ENCODE measurements around the gene PUM1. TPM values are rescaled to one million over a fixed set of nuclear protein-coding genes. Genes with fewer than 3 reads are reported as not detected.
"Not testable (repeated sequence)": the region's sequence is repeated elsewhere in the genome, so short reads cannot be mapped to it uniquely, and the experiment has no call there.

Gene PUM1
- total RNA-seq, 1 donor from 2014 or later: 137 TPM

GRCh38 chr1:30952098-30952497, 113.4 kb downstream of the PUM1 start:
- Mint-ChIP-seq H3K36me3 (ENCODE audit: low read depth) (peaks cover 84% of the 10 kb centered on the region), H3K9me3 (no peaks in the 10 kb centered on the region), H3K27me3 (no peaks in the 10 kb centered on the region), H3K27ac (no peak overlapping the region), H3K4me3 (no peak overlapping the region), H3K4me1 (peaks cover 4% of the 10 kb centered on the region)
- ATAC-seq (ENCODE audit: low read depth): no peak
- no peak for DNase-seq
- no peak for TF ChIP-seq CTCF (IDR thresholded peaks at IDR 0.05)
- ChIA-PET POLR2A (interaction anchor here (0.5 kb wide), 1 partner anchor 207 kb away, joined by 4 read pairs; no protein-coding TSS in a partner anchor), CTCF (no interaction called here)
- intact Hi-C loops (cut with micrococcal nuclease): no loop called here

GRCh38 chr1:30950700-30951099, 114.8 kb downstream of the PUM1 start:
- no peak overlapping the region for H3K27ac Mint-ChIP-seq
- ChIA-PET POLR2A (no interaction called here), CTCF (no interaction called here)
- no peak for DNase-seq
- no peaks in the 10 kb centered on the region for H3K27me3 Mint-ChIP-seq
- H3K4me3 Mint-ChIP-seq: no peak overlapping the region
- no peaks in the 10 kb centered on the region for H3K9me3 Mint-ChIP-seq
- no peak for ATAC-seq (ENCODE audit: low read depth)
- peaks cover 4% of the 10 kb centered on the region for H3K4me1 Mint-ChIP-seq
- intact Hi-C loops (cut with micrococcal nuclease): no loop called here
- TF ChIP-seq CTCF (IDR thresholded peaks at IDR 0.05): no peak
- peaks cover 78% of the 10 kb centered on the region for H3K36me3 Mint-ChIP-seq (ENCODE audit: low read depth)

- DNase-seq: no peak
- H3K27ac Mint-ChIP-seq: no peak overlapping the region
- H3K27me3 Mint-ChIP-seq: no peaks in the 10 kb centered on the region
- intact Hi-C loops (cut with micrococcal nuclease): no loop called here
- no peak overlapping the region for H3K4me3 Mint-ChIP-seq
- POLR2A ChIA-PET: no interaction called here
- H3K36me3 Mint-ChIP-seq (ENCODE audit: low read depth): peaks cover 82% of the 10 kb centered on the region
- no peak for TF ChIP-seq CTCF (IDR thresholded peaks at IDR 0.05)
- CTCF ChIA-PET: no interaction called here
- no peak for ATAC-seq (ENCODE audit: low read depth)
- H3K4me1 Mint-ChIP-seq: peaks cover 4% of the 10 kb centered on the region
- no peaks in the 10 kb centered on the region for H3K9me3 Mint-ChIP-seq
Measured at GRCh38 chr1:30950053-30950452, 115.5 kb downstream of the PUM1 start.

GRCh38 chr1:30949487-30949838, 116.1 kb downstream of the PUM1 start:
- H3K4me1 Mint-ChIP-seq; ATAC-seq (ENCODE audit: low read depth); DNase-seq; H3K27me3 Mint-ChIP-seq; H3K4me3 Mint-ChIP-seq; CTCF ChIA-PET; H3K9me3 Mint-ChIP-seq; H3K27ac Mint-ChIP-seq; POLR2A ChIA-PET; intact Hi-C loops (cut with micrococcal nuclease): not testable (repeated sequence)
- H3K36me3 Mint-ChIP-seq (ENCODE audit: low read depth): peaks cover 84% of the 10 kb centered on the region

GRCh38 chr1:30948813-30949486, 116.6 kb downstream of the PUM1 start:
- H3K27ac Mint-ChIP-seq; CTCF ChIA-PET; intact Hi-C loops (cut with micrococcal nuclease); POLR2A ChIA-PET; H3K4me3 Mint-ChIP-seq; H3K4me1 Mint-ChIP-seq; DNase-seq; H3K27me3 Mint-ChIP-seq; H3K9me3 Mint-ChIP-seq: not testable (repeated sequence)
- H3K36me3 Mint-ChIP-seq (ENCODE audit: low read depth): peaks cover 84% of the 10 kb centered on the region
- peak; percentile 18 for ATAC-seq (ENCODE audit: low read depth)

GRCh38 chr1:30948278-30948677, 117.2 kb downstream of the PUM1 start:
- no peak overlapping the region for H3K27ac Mint-ChIP-seq
- DNase-seq: no peak
- H3K4me1 Mint-ChIP-seq: peaks cover 4% of the 10 kb centered on the region
- no peak overlapping the region for H3K4me3 Mint-ChIP-seq
- intact Hi-C loops (cut with micrococcal nuclease): no loop called here
- TF ChIP-seq CTCF (IDR thresholded peaks at IDR 0.05): no peak
- ChIA-PET CTCF (no interaction called here), POLR2A (no interaction called here)
- H3K27me3 Mint-ChIP-seq: no peaks in the 10 kb centered on the region
- no peaks in the 10 kb centered on the region for H3K9me3 Mint-ChIP-seq
- no peak for ATAC-seq (ENCODE audit: low read depth)
- peaks cover 84% of the 10 kb centered on the region for H3K36me3 Mint-ChIP-seq (ENCODE audit: low read depth)
